Prostate gland (tissue), 2 donors: ENCODE measurements around the gene NISCH. TPM values are rescaled to one million over a fixed set of nuclear protein-coding genes. Genes with fewer than 3 reads are reported as not detected.

Experiments used
- DNase-seq: peaks from one replicate; pipeline ENCODE4 v3.0.0-alpha.2; 2019; ENCODE audit warnings: low spot score
- H3K27ac ChIP-seq, 2 donors: fragments of 200-600 bp; sonication (generic); 2 replicates each; pipeline ENCODE4 v1.5.1; 2017 to 2019
- H3K27me3 ChIP-seq: fragments of 200-600 bp; sonication (generic); replicated peaks from 2 replicates; pipeline ENCODE4 v1.5.1; 2019; ENCODE audit not compliant: insufficient read depth
- H3K36me3 ChIP-seq, 2 donors: fragments of 200-600 bp; sonication (generic); 1 replicate in 1 of 2; 2 replicates in 1 of 2; pipeline versions ENCODE4 v1.5.1 to v1.8.1; 2017 to 2019
- H3K4me1 ChIP-seq: fragments of 200-600 bp; sonication (generic); replicated peaks from 2 replicates; pipeline ENCODE4 v1.5.1; 2019
- H3K4me3 ChIP-seq, 2 donors: fragments of 200-600 bp; sonication (generic); 2 replicates each; pipeline ENCODE4 v1.5.1; 2017 to 2019
- H3K9me3 ChIP-seq: fragments of 200-600 bp; sonication (generic); 2 replicates; pipeline ENCODE4 v1.5.1; 2017
- POLR2A ChIP-seq: fragments of 450-650 bp; IDR thresholded peaks from one replicate; pipeline ENCODE4 v1.6.1; 2016; ENCODE audit warnings: antibody characterized with exemption, mild to moderate bottlenecking
- POLR2AphosphoS5 ChIP-seq: sonication (generic); formaldehyde crosslinking; IDR thresholded peaks from one replicate; pipeline ENCODE4 v1.6.1; 2017; ENCODE audit warnings: antibody characterized with exemption
- WGBS: methylation state at CpG from one replicate; pipeline ENCODE4 v1.1.5; 2018; 5-methylcytosine and 5-hydroxymethylcytosine counted together
- intact Hi-C: fragments of 100-400 bp; cut with DNase I; formaldehyde crosslinking; loops from one replicate; pipeline ENCODE4 v1.14.2; 2022
- total RNA-seq, 2 donors: library from RNA; depleted of rRNA; stranded (reverse); fragments of >200 nt; gene quantifications; one replicate each; pipeline ENCODE4 v1.1.0, GENCODE V29; 2016
- TF ChIP-seq, protein P1 (sequence below), 4 experiments: fragments of 200-600 bp in 2 of 4; fragments of 450-650 bp in 2 of 4; sonication (generic) in 2 of 4; IDR thresholded peaks; 1 replicate in 3 of 4; 2 replicates in 1 of 4; pipeline ENCODE4 v1.5.1; 2016 to 2019; ENCODE audit warnings: antibody characterized with exemption in 4 of 4, mild to moderate bottlenecking in 2 of 4, moderate library complexity in 2 of 4

NISCH gene
- total RNA-seq, 2 donors from 2014 or later = 107 to 277 TPM

DNA sequence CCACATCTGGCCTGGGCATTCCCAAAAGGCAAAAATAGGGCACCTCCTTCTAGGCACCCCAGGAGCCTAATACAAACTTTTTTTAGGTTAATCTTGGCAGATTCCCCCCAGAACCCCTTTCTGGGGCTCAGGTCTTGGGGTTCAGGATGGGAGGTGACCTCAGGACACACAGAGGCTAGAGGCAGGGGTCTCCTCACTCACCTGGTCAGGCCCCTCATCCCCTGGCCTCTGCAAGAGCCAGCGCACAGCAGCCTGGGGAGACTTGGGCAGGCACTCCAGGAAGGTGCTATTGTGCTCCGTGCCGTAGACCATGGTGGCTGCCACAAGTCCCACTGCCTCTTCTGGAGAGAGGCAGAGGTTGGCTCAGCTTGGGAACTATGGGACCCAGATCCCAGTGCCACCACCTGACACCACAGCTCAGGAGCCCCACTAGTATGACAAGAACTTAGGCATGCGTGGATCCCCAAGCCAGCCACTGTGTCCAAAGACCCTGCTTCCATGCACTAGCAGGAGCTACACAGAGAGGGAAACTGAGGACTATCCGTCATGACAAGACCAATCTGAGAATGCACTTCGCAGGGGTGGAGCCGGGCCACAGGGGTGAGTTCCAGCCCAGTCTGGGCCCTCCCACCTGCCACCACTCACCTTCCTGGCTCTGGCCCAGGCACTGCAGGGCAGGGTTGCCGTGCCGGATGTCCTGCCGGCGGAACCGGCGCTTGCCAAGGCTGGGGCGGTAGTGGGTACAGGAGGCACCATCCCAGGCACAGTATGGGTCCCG, 17.9 kb upstream of the NISCH start:
- H3K4me1 ChIP-seq = no peaks in the 10 kb centered on the region
- DNase-seq = peak; percentile 27
- intact Hi-C loops = no loop called here

GRCh38 chr3:52438104-52438376, 17.4 kb upstream of the NISCH start:
- Histone ChIP-seq H3K9me3 (no peaks in the 10 kb centered on the region), H3K4me3 (no peak overlapping the region), H3K27me3 (no peaks in the 10 kb centered on the region), H3K36me3 (no peaks in the 10 kb centered on the region), H3K4me1 (no peaks in the 10 kb centered on the region), H3K27ac (no peak overlapping the region)
- DNase-seq = no peak
- intact Hi-C loops = no loop called here
- TF ChIP-seq, protein P1, sequence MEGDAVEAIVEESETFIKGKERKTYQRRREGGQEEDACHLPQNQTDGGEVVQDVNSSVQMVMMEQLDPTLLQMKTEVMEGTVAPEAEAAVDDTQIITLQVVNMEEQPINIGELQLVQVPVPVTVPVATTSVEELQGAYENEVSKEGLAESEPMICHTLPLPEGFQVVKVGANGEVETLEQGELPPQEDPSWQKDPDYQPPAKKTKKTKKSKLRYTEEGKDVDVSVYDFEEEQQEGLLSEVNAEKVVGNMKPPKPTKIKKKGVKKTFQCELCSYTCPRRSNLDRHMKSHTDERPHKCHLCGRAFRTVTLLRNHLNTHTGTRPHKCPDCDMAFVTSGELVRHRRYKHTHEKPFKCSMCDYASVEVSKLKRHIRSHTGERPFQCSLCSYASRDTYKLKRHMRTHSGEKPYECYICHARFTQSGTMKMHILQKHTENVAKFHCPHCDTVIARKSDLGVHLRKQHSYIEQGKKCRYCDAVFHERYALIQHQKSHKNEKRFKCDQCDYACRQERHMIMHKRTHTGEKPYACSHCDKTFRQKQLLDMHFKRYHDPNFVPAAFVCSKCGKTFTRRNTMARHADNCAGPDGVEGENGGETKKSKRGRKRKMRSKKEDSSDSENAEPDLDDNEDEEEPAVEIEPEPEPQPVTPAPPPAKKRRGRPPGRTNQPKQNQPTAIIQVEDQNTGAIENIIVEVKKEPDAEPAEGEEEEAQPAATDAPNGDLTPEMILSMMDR (IDR thresholded peaks at IDR 0.05) = no peak
- TF ChIP-seq POLR2A (no peak), POLR2AphosphoS5 (no peak)
- 60% methylated on average over 6 of the region's 6 CpGs for WGBS

More for the DNA sequence above, 17.9 kb upstream of the NISCH start:
- Histone ChIP-seq H3K27me3 (no peaks in the 10 kb centered on the region), H3K4me3 (no peak overlapping the region), H3K36me3 (no peaks in the 10 kb centered on the region), H3K27ac (no peak overlapping the region), H3K9me3 (no peaks in the 10 kb centered on the region)
- 58% methylated on average over 14 of the region's 15 CpGs for WGBS
- TF ChIP-seq POLR2A (no peak), POLR2AphosphoS5 (peak; percentile 28)

- WGBS = 87% methylated on average over 9 of the region's 9 CpGs
- no peak for DNase-seq
- Histone ChIP-seq H3K27me3 (no peaks in the 10 kb centered on the region), H3K27ac (no peak overlapping the region), H3K4me3 (no peak overlapping the region), H3K4me1 (no peaks in the 10 kb centered on the region), H3K9me3 (no peaks in the 10 kb centered on the region), H3K36me3 (no peaks in the 10 kb centered on the region)
- intact Hi-C loops = no loop called here
- TF ChIP-seq, protein P1 (IDR thresholded peaks at IDR 0.05) = no peak
- no peak for TF ChIP-seq POLR2AphosphoS5
- TF ChIP-seq POLR2A = no peak
Observed at GRCh38 chr3:52438579-52439425, 16.6 kb upstream of the NISCH start.

DNA sequence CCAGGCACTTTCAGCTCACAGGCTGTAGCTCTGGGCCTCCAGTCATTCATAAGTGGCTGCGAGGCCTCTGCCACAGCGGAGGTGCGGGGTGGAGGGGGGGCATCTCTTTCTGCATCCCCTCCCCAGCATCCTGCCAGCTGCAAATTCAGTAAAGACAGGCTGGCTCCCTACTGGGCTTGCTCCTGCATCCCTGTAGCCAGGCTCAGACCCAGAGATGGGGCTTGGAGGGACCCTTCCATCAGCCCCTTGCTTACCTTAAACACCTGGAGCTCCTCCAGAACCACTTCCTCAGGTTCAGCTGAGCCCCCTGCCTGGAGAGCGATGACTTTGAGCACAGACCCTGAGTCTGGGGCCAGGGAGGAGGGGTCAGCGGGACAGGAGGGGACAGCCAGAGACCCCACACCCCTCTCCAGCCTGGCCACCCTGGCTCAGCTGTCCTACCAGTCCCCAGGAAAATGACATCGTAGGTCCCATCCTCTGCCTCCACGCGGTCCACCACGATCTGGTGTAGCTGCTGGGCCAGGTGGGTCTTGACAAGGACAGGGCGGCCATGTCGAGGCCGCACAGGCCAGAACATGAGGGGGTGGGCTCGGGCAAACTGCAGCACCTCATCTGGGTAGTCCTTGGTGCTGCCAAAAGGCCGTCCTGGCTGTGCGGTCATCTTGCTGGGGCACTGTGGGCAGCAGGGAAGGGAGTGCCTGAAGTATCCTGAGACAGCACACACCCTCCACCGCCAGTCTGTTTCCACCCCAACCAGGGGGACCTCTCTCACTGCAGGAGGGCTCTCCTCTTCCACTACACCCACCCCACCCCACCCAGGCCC, 15.8 kb upstream of the NISCH start:
- WGBS = 88% methylated on average over 14 of the region's 16 CpGs
- no peak overlapping the region for H3K27ac ChIP-seq
- no peaks in the 10 kb centered on the region for H3K9me3 ChIP-seq
- no peaks in the 10 kb centered on the region for H3K27me3 ChIP-seq
- no peaks in the 10 kb centered on the region for H3K36me3 ChIP-seq
- intact Hi-C loops = no loop called here
- no peak for DNase-seq
- no peak overlapping the region for H3K4me3 ChIP-seq
- no peak for TF ChIP-seq POLR2AphosphoS5
- TF ChIP-seq POLR2A = no peak
- TF ChIP-seq, protein P1 (IDR thresholded peaks at IDR 0.05) = no peak
- no peaks in the 10 kb centered on the region for H3K4me1 ChIP-seq

DNA sequence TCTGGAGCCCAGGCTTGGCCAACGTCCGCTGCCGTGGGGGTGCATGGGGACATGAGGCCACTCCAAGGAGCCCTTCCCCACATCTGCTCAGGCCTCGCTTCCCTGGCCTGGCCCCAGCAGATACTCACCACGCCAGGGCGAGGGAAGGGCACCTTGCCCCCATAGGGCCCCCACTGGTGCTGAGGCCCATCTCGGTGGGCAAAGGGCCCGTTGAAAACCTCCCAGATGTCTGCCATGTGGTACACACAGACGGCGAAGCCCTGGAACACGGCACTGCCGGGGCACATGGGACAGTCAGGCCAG, 15.2 kb upstream of the NISCH start:
- TF ChIP-seq POLR2AphosphoS5 (no peak), POLR2A (no peak)
- TF ChIP-seq, protein P1 (IDR thresholded peaks at IDR 0.05) = no peak
- no peak for DNase-seq
- WGBS = 90% methylated on average over 6 of the region's 12 CpGs

More for the DNA sequence above, 15.2 kb upstream of the NISCH start:
- Histone ChIP-seq H3K27ac (no peak overlapping the region), H3K4me3 (no peak overlapping the region), H3K27me3 (no peaks in the 10 kb centered on the region), H3K36me3 (no peaks in the 10 kb centered on the region), H3K9me3 (no peaks in the 10 kb centered on the region), H3K4me1 (no peaks in the 10 kb centered on the region)
- intact Hi-C loops = no loop called here
